Stimulated activated naive B cell treated with anti-CD40 and anti-IgM and Interleukin-4, amounts not matched to agents 10 μg/mL and 1 μg/mL and 100 μg/mL, for 72 hours (primary cell): ENCODE data around the gene EXTL1.

Source experiments
- ATAC-seq, 2 donors: fragments of 150-1000 bp; cut with Tn5 transposase; replicated peaks; 2 replicates each; pipeline ENCODE4 v1.10.0; 2021; ENCODE audit warnings: moderate library complexity in 1 of 2
- DNase-seq: peaks from one replicate; pipeline ENCODE4 v3.0.0; 2021
- H3K27ac Mint-ChIP-seq: one replicate; pipeline ENCODE4 v1.8.0; 2022; ENCODE audit warnings: mild to moderate bottlenecking, mixed read lengths
- H3K27me3 Mint-ChIP-seq, 2 donors: one replicate each; pipeline ENCODE4 v1.8.0; 2022; ENCODE audit warnings: mixed read lengths in 2 of 2
- H3K36me3 Mint-ChIP-seq, 2 donors: one replicate each; pipeline ENCODE4 v1.8.0; 2022; ENCODE audit warnings: mixed read lengths in 2 of 2, mild to moderate bottlenecking in 1 of 2
- H3K4me1 Mint-ChIP-seq, 2 donors: one replicate each; pipeline ENCODE4 v1.8.0; 2022; ENCODE audit warnings: mixed read lengths in 2 of 2, mild to moderate bottlenecking in 1 of 2
- H3K4me3 Mint-ChIP-seq, 2 donors: one replicate each; pipeline ENCODE4 v1.8.0; 2022; ENCODE audit warnings: mild to moderate bottlenecking in 2 of 2, mixed read lengths in 2 of 2, moderate library complexity in 1 of 2
- H3K9me3 Mint-ChIP-seq, 2 donors: one replicate each; pipeline ENCODE4 v1.8.0; 2022; ENCODE audit warnings: mixed read lengths in 2 of 2, mild to moderate bottlenecking in 1 of 2

Gene EXTL1

GRCh38 chr1:25991937-25992688 is 29.5 kb upstream of the EXTL1 start:
- Mint-ChIP-seq H3K4me1 (peaks cover 12 to 34% of the 10 kb centered on the region in 2 donors), H3K27me3 (no peaks in the 10 kb centered on the region), H3K36me3 (peaks cover 23 to 30% of the 10 kb centered on the region in 2 donors), H3K4me3 (no peak overlapping the region), H3K27ac (no peak overlapping the region), H3K9me3 (no peaks in the 10 kb centered on the region)
- DNase-seq: no peak
- ATAC-seq: no peak

- no peaks in the 10 kb centered on the region for H3K27me3 Mint-ChIP-seq
- peaks cover 23 to 27% of the 10 kb centered on the region in 2 donors for H3K36me3 Mint-ChIP-seq
- H3K4me1 Mint-ChIP-seq: peaks cover 15 to 38% of the 10 kb centered on the region in 2 donors
- no peak overlapping the region for H3K27ac Mint-ChIP-seq
- DNase-seq: no peak
- no peaks in the 10 kb centered on the region for H3K9me3 Mint-ChIP-seq
- no peak for ATAC-seq
- no peak overlapping the region for H3K4me3 Mint-ChIP-seq
These were observed 28.8 kb upstream of the EXTL1 start for GRCh38 chr1:25992689-25993171.

- Mint-ChIP-seq H3K9me3 (no peaks in the 10 kb centered on the region), H3K27ac (no peak overlapping the region), H3K27me3 (no peaks in the 10 kb centered on the region), H3K4me3 (no peak overlapping the region), H3K36me3 (peaks cover 23 to 27% of the 10 kb centered on the region in 2 donors), H3K4me1 (peaks cover 17 to 42% of the 10 kb centered on the region in 2 donors)
- DNase-seq (no peak), ATAC-seq (no peak)
These were observed 28.2 kb upstream of the EXTL1 start for GRCh38 chr1:25993197-25993951.

GRCh38 chr1:25994402-25995150 is 27.0 kb upstream of the EXTL1 start:
- ATAC-seq (no peak), DNase-seq (no peak)
- Mint-ChIP-seq H3K27ac (no peak overlapping the region), H3K4me3 (no peak overlapping the region), H3K9me3 (no peaks in the 10 kb centered on the region), H3K36me3 (peaks cover 18 to 21% of the 10 kb centered on the region in 2 donors), H3K27me3 (no peaks in the 10 kb centered on the region), H3K4me1 (peaks cover 17 to 42% of the 10 kb centered on the region in 2 donors)

- Mint-ChIP-seq H3K9me3 (no peaks in the 10 kb centered on the region), H3K27me3 (no peaks in the 10 kb centered on the region), H3K27ac (peak overlapping the region; percentile 99), H3K36me3 (peaks cover 12 to 14% of the 10 kb centered on the region in 2 donors), H3K4me3 (peak overlapping the region; percentile 92 to 98), H3K4me1 (peaks cover 11 to 25% of the 10 kb centered on the region in 2 donors)
- peak; percentile 22 to 28 for ATAC-seq
- DNase-seq: peak; percentile 22
These were observed 24.4 kb upstream of the EXTL1 start for GRCh38 chr1:25996966-25997827.

- H3K27me3 Mint-ChIP-seq: no peaks in the 10 kb centered on the region
- DNase-seq (peak; percentile 96), ATAC-seq (peak; percentile 96)
- H3K4me3 Mint-ChIP-seq: peak within 1 kb of the TSS; percentile 92 to 98
- H3K36me3 Mint-ChIP-seq: peaks cover 9 to 14% of the 10 kb centered on the region in 2 donors
- no peaks in the 10 kb centered on the region for H3K9me3 Mint-ChIP-seq
- peak within 1 kb of the TSS; percentile 99 for H3K27ac Mint-ChIP-seq
- H3K4me1 Mint-ChIP-seq: peaks cover 10 to 25% of the 10 kb centered on the region in 2 donors
These were observed 23.5 kb upstream of the EXTL1 start, which contains the start of gene PAFAH2 for GRCh38 chr1:25997828-25998761. PAFAH2 (minus strand) TSS chr1:25998063; CDS start chr1:25990816, 7,247 bp downstream.

GRCh38 chr1:25999041-25999800 is 22.4 kb upstream of the EXTL1 start:
- no peak overlapping the region for H3K4me3 Mint-ChIP-seq
- peaks cover 3 to 11% of the 10 kb centered on the region in 2 donors for H3K36me3 Mint-ChIP-seq
- peaks cover 9 to 23% of the 10 kb centered on the region in 2 donors for H3K4me1 Mint-ChIP-seq
- DNase-seq (no peak), ATAC-seq (no peak)
- H3K9me3 Mint-ChIP-seq: no peaks in the 10 kb centered on the region
- no peaks in the 10 kb centered on the region for H3K27me3 Mint-ChIP-seq
- no peak overlapping the region for H3K27ac Mint-ChIP-seq

- Mint-ChIP-seq H3K36me3 (no peaks in the 10 kb centered on the region), H3K9me3 (no peaks in the 10 kb centered on the region), H3K4me3 (no peak overlapping the region), H3K27ac (no peak overlapping the region), H3K27me3 (peaks cover 5 to 6% of the 10 kb centered on the region in 2 donors), H3K4me1 (peaks cover 3 to 14% of the 10 kb centered on the region in 2 donors)
- DNase-seq: no peak
- no peak for ATAC-seq
These were observed 18.3 kb upstream of the EXTL1 start for GRCh38 chr1:26003262-26003661.

GRCh38 chr1:26003756-26004155 is 17.8 kb upstream of the EXTL1 start:
- no peak overlapping the region for H3K27ac Mint-ChIP-seq
- no peaks in the 10 kb centered on the region for H3K9me3 Mint-ChIP-seq
- H3K36me3 Mint-ChIP-seq: no peaks in the 10 kb centered on the region
- no peak for ATAC-seq
- no peak for DNase-seq
- H3K27me3 Mint-ChIP-seq: peaks cover 5 to 6% of the 10 kb centered on the region in 2 donors
- no peak overlapping the region for H3K4me3 Mint-ChIP-seq
- H3K4me1 Mint-ChIP-seq: peaks cover 2 to 9% of the 10 kb centered on the region in 2 donors

- no peaks in the 10 kb centered on the region for H3K36me3 Mint-ChIP-seq
- peaks cover 2 to 8% of the 10 kb centered on the region in 2 donors for H3K4me1 Mint-ChIP-seq
- H3K27ac Mint-ChIP-seq: no peak overlapping the region
- ATAC-seq (no peak), DNase-seq (no peak)
- peaks cover 5 to 9% of the 10 kb centered on the region in 2 donors for H3K27me3 Mint-ChIP-seq
- no peaks in the 10 kb centered on the region for H3K9me3 Mint-ChIP-seq
- no peak overlapping the region for H3K4me3 Mint-ChIP-seq
These were observed 16.0 kb upstream of the EXTL1 start for GRCh38 chr1:26005434-26006105.

GRCh38 chr1:26006710-26007109 is 14.9 kb upstream of the EXTL1 start:
- H3K4me3 Mint-ChIP-seq: no peak overlapping the region
- H3K36me3 Mint-ChIP-seq: no peaks in the 10 kb centered on the region
- ATAC-seq (no peak), DNase-seq (no peak)
- peaks cover 2 to 8% of the 10 kb centered on the region in 2 donors for H3K4me1 Mint-ChIP-seq
- H3K9me3 Mint-ChIP-seq: no peaks in the 10 kb centered on the region
- H3K27ac Mint-ChIP-seq: peak overlapping the region; percentile 0
- peaks cover 5 to 9% of the 10 kb centered on the region in 2 donors for H3K27me3 Mint-ChIP-seq
